HG02973 (cell line): ENCODE data around the gene GJB4.
"Not testable (repeated sequence)": the region's sequence is repeated elsewhere in the genome, so short reads cannot be mapped to it uniquely, and the experiment has no call there.

ENCODE experiments used
- ATAC-seq: cut with Tn5 transposase; IDR thresholded peaks from one replicate; pipeline ENCODE4 v1.9.1; 2021; ENCODE audit warnings: moderate library complexity; ENCODE audit not compliant: unreplicated experiment

GJB4 gene

DNA sequence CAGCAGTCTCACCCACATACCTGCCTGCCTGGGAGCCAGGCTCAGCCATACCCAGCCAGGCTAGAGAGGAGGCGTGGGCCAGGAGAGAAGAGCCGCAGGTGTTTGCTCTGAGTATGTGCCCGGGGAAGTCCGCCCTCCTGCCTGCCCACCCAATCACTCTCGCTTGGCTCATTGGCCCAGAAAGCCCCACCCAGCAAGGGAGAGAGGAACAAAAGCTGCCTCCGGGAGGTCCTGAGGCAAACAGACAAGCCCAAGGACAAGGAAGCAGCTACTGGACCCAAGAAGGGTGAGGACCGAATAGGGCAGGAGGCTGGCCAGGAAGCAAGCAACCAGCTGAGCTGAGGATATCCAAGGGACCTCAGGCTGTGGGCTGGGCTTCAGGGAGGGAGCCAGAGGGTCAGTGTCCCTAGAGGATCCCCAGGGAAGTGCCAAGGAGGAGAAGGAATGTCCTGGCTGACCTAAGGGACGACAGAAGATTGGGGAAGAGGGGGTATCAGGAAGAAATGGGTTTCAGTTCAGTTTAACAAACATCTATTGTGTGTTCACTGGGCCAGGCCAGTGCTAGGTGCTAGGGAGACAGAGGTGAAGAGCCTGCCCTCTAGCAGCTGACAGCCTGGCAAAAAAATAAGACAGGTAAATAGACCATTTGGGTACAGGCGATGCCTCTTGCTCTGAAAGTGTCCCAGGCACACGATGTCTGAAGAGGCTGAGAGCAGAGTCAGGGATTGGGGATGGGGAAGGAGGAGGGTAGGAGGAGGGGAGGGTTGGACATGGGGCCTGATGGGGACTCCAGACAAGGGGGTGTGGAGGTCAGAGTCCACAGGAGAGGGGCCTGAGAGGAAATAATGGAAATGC is at the start of gene GJB4:
GJB4 (plus strand) TSS at position 238 of the 855 bp plus-strand sequence. CDS start 1,515 bp downstream, outside the sequence.
- ATAC-seq = no peak

DNA sequence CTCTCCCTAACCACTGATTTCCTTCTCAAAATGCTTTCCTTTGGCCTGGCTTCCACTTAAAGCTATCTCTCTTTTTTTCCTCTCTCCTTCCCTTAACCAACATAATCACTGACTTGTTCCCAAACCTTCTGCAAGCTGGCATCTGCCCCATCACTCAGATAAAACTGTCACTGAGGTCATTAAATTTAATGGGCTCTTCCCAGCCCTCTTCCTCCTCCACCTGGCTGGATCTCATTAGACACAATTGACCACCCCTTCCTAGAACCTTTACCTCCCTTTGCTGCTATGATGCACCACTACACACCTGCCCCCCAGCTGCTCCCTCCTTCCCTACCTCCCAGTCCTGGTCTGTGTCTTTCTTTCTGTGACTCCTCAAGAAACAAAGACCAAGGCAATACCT is 48.7 kb upstream of the GJB4 start:
- no peak for ATAC-seq

DNA sequence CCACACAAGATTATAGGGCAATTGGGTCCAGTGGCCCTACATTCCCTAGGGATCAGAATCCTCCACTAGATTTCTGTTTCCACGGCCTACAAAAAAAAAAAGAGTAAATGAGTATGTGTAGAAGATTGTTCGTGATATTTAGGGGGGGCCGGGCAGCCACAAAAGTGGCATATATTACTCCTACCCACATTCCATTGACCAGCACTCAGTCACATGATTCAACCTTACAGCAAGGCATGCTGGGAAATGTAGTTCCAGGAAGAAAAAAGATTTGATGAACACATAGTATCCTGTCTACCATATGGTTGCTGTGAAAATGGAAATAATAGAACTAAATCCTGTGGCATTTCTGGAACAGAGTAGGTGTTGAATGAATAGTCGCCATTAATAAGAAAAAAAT is 48.1 kb upstream of the GJB4 start:
- ATAC-seq = no peak

DNA sequence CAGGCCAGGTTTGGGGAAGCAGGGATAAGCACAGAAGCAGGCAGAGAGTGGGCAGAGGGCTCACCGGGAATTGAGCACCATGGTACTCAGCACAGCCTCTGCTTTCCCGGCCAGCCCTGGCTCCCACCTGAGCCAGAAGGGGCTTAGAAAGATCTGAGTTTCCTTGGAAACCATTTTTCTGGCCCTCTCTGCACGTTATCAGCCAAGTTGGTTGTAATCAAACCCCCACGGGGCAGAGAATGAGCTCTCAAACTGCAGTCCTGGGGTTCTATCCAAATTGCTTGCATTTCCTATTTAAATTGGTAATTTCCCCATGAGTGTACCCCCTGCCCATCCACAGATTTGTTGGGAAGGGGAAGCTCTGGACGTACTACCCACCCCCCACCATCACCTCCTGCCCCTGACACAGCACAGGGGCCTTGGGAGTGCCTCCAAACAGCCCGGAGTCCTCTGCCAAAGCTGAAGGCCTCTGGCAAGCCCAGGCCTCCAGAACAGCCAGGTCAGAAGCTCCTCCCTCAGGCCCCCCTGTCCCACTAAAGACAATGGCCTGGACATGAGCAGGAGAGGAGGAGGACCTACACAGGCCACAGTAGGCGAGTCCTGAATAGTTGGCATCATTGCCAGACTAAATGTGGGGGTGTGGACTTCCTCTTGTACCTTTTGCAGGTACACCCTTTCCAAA is 47.4 kb upstream of the GJB4 start:
- ATAC-seq = no peak

DNA sequence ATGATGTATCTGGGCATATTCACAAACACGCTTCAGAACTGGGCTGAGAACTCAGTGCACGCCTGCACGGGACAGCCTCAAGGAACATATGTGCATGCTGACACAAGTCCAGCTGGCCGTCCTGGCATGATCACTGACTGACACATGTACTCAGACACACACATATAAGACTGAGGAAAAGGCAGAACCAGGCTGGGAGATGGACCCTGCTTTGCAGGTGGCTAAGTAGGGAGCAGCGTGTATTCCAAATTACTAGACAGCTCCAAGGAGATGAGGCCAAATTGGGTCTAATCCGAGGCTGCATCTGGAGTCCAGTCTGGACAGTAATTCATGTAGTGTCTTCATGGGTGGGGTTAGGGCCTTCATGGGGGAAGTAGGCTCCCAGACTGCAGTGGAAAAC is 46.1 kb upstream of the GJB4 start:
- ATAC-seq = no peak

DNA sequence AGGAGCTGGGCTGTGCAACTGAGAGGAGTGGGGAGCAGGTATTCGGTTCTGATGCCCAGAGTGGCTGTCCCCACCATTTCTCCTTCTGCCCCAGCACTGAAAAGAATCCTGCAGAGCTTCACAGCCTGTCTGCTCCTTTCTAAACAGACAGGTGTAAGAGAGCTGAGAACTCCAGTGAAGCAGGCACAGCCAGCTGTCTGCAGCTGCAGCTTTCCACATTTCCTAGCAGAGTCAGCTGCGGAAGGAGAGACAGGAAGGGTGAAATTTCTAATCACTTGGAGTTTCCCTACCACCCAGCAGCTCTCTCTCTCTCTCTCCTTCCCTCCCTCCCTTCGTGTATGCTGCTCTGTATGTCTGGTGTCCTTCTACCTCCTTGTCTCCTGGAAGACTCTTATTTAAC is 45.2 kb upstream of the GJB4 start:
- ATAC-seq = no peak

GRCh38 chr1:34715139-34715538 is 44.4 kb upstream of the GJB4 start:
- no peak for ATAC-seq

GRCh38 chr1:34721241-34721640 is 38.3 kb upstream of the GJB4 start:
- no peak for ATAC-seq

GRCh38 chr1:34721646-34722355 is 37.7 kb upstream of the GJB4 start:
- no peak for ATAC-seq

GRCh38 chr1:34726861-34727260 is 32.7 kb upstream of the GJB4 start:
- ATAC-seq = no peak

- no peak for ATAC-seq
These were observed 29.1 kb upstream of the GJB4 start for GRCh38 chr1:34730485-34730884.

GRCh38 chr1:34732831-34733230 is 26.7 kb upstream of the GJB4 start:
- ATAC-seq = not testable (repeated sequence)

DNA sequence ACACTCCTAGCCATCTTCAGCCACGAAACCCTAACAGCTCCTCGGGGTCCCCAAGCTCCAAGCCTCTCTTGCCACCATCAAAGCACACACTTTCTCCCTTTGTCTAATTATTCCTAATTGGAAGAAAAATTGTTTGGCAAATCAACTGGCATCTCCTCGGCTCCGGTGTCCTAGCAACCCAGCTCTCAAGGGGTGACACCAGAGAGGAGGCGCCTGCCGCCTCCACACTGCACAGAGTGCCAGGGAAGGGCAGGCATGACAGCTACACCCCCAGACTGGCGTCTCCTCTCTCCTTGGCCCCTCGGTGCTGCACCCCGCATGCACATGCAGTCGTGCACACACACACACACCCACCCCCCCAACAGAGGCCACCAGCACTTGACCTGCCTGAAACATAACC is 22.8 kb upstream of the GJB4 start:
- no peak for ATAC-seq

DNA sequence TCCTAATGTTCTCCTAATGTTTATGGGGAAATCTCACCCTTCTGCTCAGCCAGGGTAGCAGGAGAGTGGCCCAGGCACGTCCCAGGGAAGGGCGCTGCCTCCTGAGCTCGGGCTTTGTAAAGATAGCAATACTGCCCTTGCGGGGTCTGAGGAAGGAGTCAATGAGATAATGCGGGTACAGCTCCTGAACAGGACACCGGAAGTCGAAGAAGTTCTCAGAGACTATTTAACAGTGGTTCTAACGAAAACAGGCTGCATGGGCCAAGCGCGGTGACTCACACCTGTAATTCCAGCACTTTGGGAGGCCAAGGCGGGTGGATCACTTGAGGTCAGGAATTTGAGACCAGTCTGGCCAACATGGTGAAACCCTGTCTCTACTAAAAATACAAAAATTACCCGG is 22.3 kb upstream of the GJB4 start:
- not testable (repeated sequence) for ATAC-seq

DNA sequence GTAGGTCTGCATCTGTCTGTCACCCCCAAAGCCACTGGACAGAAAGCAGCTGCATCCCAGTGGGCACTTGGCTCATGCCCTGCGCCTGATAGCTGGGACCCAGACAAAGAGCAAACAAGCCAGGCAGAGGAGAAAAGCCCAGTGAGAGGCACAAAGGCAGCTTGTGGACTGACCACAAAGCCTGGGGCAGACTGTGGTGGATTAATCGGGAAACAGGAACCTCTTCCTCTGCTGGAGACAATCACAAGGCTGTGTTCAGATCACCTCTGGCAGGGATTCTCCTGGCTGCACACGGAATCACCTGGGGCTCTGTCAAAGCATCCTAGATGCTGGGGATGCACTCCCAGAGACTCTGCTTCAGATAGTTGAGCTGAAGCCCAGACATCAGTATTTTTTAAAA is 19.9 kb upstream of the GJB4 start:
- no peak for ATAC-seq

DNA sequence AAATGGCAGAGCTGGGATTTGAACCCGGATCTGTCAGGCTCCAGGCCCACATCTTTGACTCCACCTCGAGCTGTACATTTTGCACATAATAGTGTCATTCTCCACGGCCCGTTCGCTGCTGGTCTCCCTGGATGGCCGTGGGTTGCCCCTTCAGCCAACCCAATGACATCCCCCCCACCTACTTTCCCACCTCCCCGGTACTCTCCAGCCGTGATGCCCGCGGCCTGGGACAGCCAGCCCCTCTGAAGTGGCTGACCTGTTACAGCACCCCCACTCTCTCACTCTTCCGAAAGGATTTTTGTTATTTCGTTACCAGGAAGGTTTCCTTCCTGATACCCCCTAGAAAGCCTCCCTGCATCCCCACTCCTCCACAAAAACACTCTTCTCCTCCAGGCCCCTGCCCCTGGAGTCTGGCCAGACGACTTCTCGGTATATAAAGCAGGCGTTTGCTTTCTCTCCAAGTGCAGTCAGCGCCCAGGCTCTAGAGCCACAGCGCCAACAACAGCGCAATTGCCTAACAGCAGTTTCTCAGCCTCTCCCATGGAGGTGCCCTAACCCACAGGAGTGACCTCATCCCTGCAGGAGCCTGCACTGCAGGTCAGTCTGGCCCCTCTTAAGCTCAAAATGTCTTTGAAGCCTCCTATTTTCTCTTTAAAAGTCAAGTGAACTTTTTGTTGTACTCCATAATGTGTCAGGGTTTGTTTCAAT is 19.2 kb upstream of the GJB4 start:
- no peak for ATAC-seq

- peak; percentile 71 for ATAC-seq
These were observed 16.8 kb upstream of the GJB4 start for GRCh38 chr1:34742667-34743270.

GRCh38 chr1:34743775-34744174 is 15.8 kb upstream of the GJB4 start:
- no peak for ATAC-seq

DNA sequence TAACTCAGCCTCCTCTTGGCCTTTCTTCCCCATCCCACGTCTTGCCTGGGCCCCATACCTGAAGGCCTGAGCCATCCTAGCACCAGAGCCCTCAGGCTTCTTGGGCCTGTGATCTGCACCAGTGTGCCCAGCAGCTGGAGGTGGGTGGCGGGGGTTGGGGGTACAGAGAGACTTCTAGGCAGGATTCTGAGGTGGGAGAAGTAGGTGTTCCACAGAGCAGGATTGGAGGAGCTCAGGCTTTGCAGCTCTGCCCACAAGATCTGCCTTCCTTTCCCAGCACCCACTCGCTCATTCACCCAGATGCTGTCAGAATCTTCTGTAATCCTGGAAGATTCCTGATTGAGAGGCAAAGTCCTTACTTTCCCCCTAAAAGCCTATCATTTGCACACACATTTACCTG is 14.7 kb upstream of the GJB4 start:
- ATAC-seq = no peak

GRCh38 chr1:34745666-34746065 is 13.9 kb upstream of the GJB4 start:
- no peak for ATAC-seq

DNA sequence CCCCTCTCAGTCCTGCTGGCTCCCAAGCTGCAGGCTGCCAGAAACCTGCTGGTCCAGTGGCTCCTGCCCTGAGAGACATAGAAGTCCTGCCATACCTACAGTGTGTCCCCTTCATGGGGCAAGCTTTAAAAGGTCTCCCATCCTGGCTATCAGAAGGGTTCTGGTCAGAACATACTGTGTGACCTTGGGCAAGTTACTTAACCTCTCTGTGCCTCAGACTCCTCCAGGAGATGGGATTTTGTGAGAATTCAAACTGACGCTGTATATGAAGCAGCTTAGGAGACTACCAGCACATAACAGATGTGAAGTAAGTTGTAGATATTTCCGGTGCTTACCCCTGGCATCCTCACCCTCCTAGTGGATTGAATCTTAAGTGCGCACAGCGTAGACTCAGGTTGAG is 13.4 kb upstream of the GJB4 start:
- no peak for ATAC-seq
